ENCODE data around the gene PTN. TPM values are rescaled to one million over a fixed set of nuclear protein-coding genes. Genes with fewer than 3 reads are reported as not detected.
"Not testable (repeated sequence)": the region's sequence is repeated elsewhere in the genome, so short reads cannot be mapped to it uniquely, and the experiment has no call there.

Gene PTN
- polyA plus RNA-seq, 2 of the 4 experiments (the other 2 are of a cell fraction): not detected

DNA sequence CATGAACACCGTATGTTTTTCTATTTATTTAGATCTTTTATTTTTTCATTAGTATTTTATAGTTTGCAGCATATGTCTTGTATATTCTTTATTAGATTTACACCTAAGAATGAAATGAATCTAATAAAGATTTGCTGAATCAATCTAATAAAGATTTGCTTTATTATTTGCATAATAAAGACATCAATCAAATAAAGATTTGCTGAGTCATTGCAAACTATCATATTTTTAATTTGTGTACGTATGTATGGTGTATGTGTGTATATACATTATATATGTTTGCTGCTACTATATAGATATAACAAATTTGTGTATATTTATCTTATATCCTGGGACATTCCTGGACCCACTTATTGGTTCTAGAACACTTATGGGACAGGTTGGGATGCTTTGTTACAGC lies 147.5 kb downstream of the PTN start:
- DNase-seq (ENCODE audit: low read depth in 1 of 2, low spot score in 1 of 2) (no peak), ATAC-seq (no peak), FAIRE-seq (no peak)
- Histone ChIP-seq H3K4me3 (no peak overlapping the region), H3K4me2 (no peak overlapping the region), H3K4me1 (no peaks in the 10 kb centered on the region), H3K9me3 (no peaks in the 10 kb centered on the region), H3K27ac (no peak overlapping the region)
- CTCF ChIA-PET: no interaction called here
- POLR2A ChIA-PET: no interaction called here
- WGBS (ENCODE audit: missing lambda C conversion rate): 45% methylated on average over 2 of the region's 2 CpGs
- TF ChIP-seq RARB (CRISPR knock-in tag; IDR thresholded peaks at IDR 0.05) (no peak), POLR2A (IDR thresholded peaks at IDR 0.05; ENCODE audit: low read length) (no peak), NFE2L2 (conservative IDR thresholded peaks at IDR 0.05; ENCODE audit: low read length) (peak; percentile 72), ZFP36 (IDR thresholded peaks at IDR 0.05; ENCODE audit: borderline replicate concordance, partially characterized antibody) (no peak), MAZ (IDR thresholded peaks at IDR 0.05; ENCODE audit: borderline replicate concordance, low read depth, low read length) (no peak), HMGXB4 (CRISPR knock-in tag; IDR thresholded peaks at IDR 0.05; ENCODE audit: borderline replicate concordance) (no peak), MAFK (IDR thresholded peaks at IDR 0.05; ENCODE audit: partially characterized antibody) (peak; percentile 79), BHLHE40 (IDR thresholded peaks at IDR 0.05; ENCODE audit: low read depth, low read length) (no peak)

- H3K4me2 ChIP-seq, ATAC-seq: not testable (repeated sequence)
Observed at GRCh38 chr7:137181619-137182018, 161.9 kb downstream of the PTN start.

More at GRCh38 chr7:137181619-137182018, 161.9 kb downstream of the PTN start:
- H3K4me1 ChIP-seq; H3K27ac ChIP-seq; FAIRE-seq; H3K9me3 ChIP-seq; POLR2A ChIA-PET; CTCF ChIA-PET; H3K4me3 ChIP-seq; DNase-seq (ENCODE audit: low read depth in 1 of 2, low spot score in 1 of 2): not testable (repeated sequence)
- WGBS (ENCODE audit: missing lambda C conversion rate): 64% methylated on average over 23 of the region's 25 CpGs

Small RNA genes lying within 50 kb of the gene (small RNA-seq; reads per million reads assigned to genes)
- 0 reads per million in 6 experiments for gene RF00136
